ENCODE results near the gene GLP2R.
"Not testable (repeated sequence)": the region's sequence is repeated elsewhere in the genome, so short reads cannot be mapped to it uniquely, and the experiment has no call there.

GLP2R gene

GRCh38 chr17:9918804-9919352 lies 93.2 kb downstream of the GLP2R start:
- H3K4me3 ChIP-seq (replicated peaks; ENCODE audit: insufficient read depth, low read length): no peak overlapping the region
- H3K27ac ChIP-seq (replicated peaks): no peak overlapping the region
- no peak for TF ChIP-seq POLR2AphosphoS5 (IDR thresholded peaks at IDR 0.05; ENCODE audit: low read depth)
- TF ChIP-seq SPI1 (IDR thresholded peaks at IDR 0.05; ENCODE audit: borderline replicate concordance, low read depth): no peak
- TF ChIP-seq GABPA (IDR thresholded peaks at IDR 0.05; ENCODE audit: low read depth): no peak
- no peak for TF ChIP-seq CTCF (IDR thresholded peaks at IDR 0.05; ENCODE audit: insufficient read depth, low read length)
- TF ChIP-seq REST (IDR thresholded peaks at IDR 0.05; ENCODE audit: insufficient replicate concordance, low read depth): no peak
- no peaks in the 10 kb centered on the region for H3K27me3 ChIP-seq (ENCODE audit: insufficient read depth, poor library complexity, severe bottlenecking)
- DNase-seq (ENCODE audit: low read depth in 1 of 2, low spot score in 1 of 2): no peak

GRCh38 chr17:9921216-9921615 lies 95.5 kb downstream of the GLP2R start:
- DNase-seq (ENCODE audit: low read depth in 1 of 2, low spot score in 1 of 2); H3K27ac ChIP-seq (replicated peaks); H3K27me3 ChIP-seq (ENCODE audit: insufficient read depth, poor library complexity, severe bottlenecking); H3K4me3 ChIP-seq (replicated peaks; ENCODE audit: insufficient read depth, low read length): not testable (repeated sequence)

GRCh38 chr17:9922012-9922848 lies 96.5 kb downstream of the GLP2R start:
- DNase-seq (ENCODE audit: low read depth in 1 of 2, low spot score in 1 of 2): no peak
- no peak overlapping the region for H3K27ac ChIP-seq (replicated peaks)

More at GRCh38 chr17:9922012-9922848, 96.5 kb downstream of the GLP2R start:
- TF ChIP-seq CTCF (IDR thresholded peaks at IDR 0.05; ENCODE audit: insufficient read depth, low read length) (no peak), GABPA (IDR thresholded peaks at IDR 0.05; ENCODE audit: low read depth) (no peak), REST (IDR thresholded peaks at IDR 0.05; ENCODE audit: insufficient replicate concordance, low read depth) (no peak), SPI1 (IDR thresholded peaks at IDR 0.05; ENCODE audit: borderline replicate concordance, low read depth) (no peak), POLR2AphosphoS5 (IDR thresholded peaks at IDR 0.05; ENCODE audit: low read depth) (no peak)
- Histone ChIP-seq H3K4me3 (replicated peaks; ENCODE audit: insufficient read depth, low read length) (no peak overlapping the region), H3K27me3 (ENCODE audit: insufficient read depth, poor library complexity, severe bottlenecking) (no peaks in the 10 kb centered on the region)
